GOT3 (cell line): ENCODE measurements around the gene BIRC2.
"Not testable (repeated sequence)": the region's sequence is repeated elsewhere in the genome, so short reads cannot be mapped to it uniquely, and the experiment has no call there.

Experiments used
- DNase-seq: peaks from one replicate; lab custom pipeline; 2025; ENCODE audit warnings: mixed read lengths; lab: John Stamatoyannopoulos, UW

Gene BIRC2

DNA sequence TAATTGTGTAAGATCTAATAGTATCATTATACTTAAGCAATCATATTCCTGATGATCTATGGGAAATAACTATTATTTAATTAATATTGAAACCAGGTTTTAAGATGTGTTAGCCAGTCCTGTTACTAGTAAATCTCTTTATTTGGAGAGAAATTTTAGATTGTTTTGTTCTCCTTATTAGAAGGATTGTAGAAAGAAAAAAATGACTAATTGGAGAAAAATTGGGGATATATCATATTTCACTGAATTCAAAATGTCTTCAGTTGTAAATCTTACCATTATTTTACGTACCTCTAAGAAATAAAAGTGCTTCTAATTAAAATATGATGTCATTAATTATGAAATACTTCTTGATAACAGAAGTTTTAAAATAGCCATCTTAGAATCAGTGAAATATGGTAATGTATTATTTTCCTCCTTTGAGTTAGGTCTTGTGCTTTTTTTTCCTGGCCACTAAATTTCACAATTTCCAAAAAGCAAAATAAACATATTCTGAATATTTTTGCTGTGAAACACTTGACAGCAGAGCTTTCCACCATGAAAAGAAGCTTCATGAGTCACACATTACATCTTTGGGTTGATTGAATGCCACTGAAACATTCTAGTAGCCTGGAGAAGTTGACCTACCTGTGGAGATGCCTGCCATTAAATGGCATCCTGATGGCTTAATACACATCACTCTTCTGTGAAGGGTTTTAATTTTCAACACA, 23.3 kb upstream of the BIRC2 start:
- no peak for DNase-seq

- no peak for DNase-seq
These were observed 21.9 kb upstream of the BIRC2 start for GRCh38 chr11:102325088-102325487.

GRCh38 chr11:102328748-102329147, 18.3 kb upstream of the BIRC2 start:
- no peak for DNase-seq

GRCh38 chr11:102330231-102330630, 16.8 kb upstream of the BIRC2 start:
- DNase-seq, result no peak

GRCh38 chr11:102331341-102331740, 15.7 kb upstream of the BIRC2 start:
- DNase-seq, result no peak

- no peak for DNase-seq
These were observed 14.4 kb upstream of the BIRC2 start for GRCh38 chr11:102332611-102332994.

DNA sequence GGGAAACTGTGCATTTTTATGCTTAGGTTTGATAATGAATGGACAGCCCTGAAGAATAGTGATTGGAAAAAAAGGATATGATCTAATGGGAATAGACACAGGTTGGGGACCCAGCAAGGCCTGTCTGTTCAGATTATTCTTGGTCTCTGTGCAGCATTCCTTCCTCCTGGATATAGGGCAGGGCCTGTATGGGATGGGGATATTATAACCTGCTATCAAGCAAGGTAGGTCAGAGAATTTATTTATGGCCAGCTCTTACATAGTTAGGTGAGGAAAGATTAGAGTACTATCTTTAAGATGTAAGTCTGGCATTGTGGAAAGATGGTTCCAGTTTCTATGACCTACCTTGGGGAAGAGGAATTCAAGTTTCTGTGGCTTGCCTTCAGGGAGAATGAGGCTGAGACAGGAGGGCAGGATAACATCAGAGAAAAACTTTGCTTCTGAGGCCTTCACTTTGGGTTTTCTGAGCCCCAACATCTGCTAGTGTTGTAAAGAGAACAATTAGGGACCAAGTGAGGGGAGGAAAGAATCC, 8.5 kb upstream of the BIRC2 start:
- DNase-seq, result no peak

- not testable (repeated sequence) for DNase-seq
These were observed 5.7 kb upstream of the BIRC2 start for GRCh38 chr11:102341311-102341710.

GRCh38 chr11:102341844-102342318, 5.1 kb upstream of the BIRC2 start:
- peak; percentile 1 for DNase-seq

DNA sequence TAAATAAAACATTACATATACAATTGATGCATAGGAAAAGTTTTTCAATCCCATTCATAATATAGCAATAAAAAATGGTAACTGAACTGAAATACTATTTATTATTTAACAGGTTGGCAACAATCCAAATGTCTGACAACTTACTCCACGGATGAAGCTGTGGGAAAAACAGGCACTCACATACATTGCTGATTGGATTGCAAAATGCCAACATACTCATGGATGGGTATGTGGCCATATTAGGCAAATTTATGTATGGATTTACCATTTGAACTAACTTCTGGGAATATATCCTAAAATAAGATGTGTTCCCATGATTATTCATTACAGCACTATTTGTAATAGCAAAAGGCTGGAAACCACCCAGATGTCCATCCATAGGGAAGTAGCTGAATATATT, 3.2 kb upstream of the BIRC2 start:
- no peak for DNase-seq

GRCh38 chr11:102345904-102346303, 1.1 kb upstream of the BIRC2 start:
- DNase-seq, result no peak

- DNase-seq, result no peak
These were observed 612 bp upstream of the BIRC2 start for GRCh38 chr11:102346456-102346747.

DNA sequence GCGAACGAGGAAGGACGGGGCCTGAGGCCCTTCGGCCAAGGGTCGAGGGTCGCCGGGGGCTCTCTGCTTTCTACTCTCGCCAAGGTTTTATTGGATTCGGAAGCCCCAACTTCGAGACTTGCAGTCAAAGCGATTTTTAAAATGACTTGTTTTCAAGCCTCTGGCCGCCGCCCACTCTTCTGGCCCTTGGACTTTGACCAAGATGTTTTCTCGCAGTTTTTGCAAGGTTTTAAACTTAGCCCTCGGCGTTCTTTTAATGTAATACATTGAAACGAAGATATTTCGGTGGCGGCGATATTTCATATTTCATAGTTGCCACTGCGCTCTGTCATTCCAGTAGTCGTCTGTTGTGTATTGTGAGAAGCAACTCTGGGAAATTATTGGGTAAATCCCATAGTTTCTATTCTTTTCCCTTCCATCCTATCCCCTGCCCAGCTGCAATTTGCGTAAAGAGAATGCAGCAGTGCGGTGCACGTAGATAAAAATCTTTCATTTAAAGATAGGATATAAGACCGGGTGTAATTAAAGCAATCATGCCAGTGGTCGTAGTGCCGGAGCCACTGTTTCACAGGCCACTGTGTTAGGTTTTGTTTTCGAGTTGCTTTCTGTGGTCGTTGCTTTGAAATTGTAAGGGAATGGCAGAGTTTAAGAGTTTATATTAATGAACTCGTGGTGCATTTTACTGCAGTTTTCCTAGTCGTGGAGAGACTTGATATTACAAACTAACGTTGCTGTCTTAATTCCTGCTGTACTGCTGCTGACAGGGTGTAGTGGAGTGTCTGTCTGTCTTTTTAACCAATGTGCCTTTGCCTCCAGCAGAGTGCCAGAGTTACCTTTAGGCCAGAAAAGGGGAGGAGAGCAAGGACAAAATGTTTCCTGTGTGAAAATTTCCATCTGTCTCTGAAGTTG, 702 bp downstream of the BIRC2 start:
- DNase-seq, result no peak

DNA sequence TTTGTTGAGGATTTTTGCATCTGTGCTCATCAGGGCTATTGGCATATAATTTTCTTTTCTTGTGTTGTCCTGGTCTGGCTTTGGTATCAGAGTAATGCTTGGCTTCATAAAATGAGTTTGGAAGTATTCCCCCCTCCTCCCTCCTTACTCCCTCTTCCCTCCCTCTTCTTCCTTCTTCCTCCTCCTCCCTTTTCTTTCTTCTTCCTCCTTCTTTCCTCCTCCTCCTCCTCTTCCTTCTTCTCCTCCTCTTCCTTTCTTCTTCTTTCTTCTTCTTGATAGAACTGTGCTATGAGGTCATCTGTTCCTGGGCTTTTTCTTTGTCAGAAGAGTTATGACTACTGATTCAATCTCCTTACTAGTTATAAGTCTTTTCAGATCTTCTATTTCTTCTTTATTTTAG, 10.1 kb downstream of the BIRC2 start:
- no peak for DNase-seq

GRCh38 chr11:102359372-102359771, 12.4 kb downstream of the BIRC2 start:
- no peak for DNase-seq

- DNase-seq, result no peak
These were observed 13.7 kb downstream of the BIRC2 start for GRCh38 chr11:102360681-102361080.

DNA sequence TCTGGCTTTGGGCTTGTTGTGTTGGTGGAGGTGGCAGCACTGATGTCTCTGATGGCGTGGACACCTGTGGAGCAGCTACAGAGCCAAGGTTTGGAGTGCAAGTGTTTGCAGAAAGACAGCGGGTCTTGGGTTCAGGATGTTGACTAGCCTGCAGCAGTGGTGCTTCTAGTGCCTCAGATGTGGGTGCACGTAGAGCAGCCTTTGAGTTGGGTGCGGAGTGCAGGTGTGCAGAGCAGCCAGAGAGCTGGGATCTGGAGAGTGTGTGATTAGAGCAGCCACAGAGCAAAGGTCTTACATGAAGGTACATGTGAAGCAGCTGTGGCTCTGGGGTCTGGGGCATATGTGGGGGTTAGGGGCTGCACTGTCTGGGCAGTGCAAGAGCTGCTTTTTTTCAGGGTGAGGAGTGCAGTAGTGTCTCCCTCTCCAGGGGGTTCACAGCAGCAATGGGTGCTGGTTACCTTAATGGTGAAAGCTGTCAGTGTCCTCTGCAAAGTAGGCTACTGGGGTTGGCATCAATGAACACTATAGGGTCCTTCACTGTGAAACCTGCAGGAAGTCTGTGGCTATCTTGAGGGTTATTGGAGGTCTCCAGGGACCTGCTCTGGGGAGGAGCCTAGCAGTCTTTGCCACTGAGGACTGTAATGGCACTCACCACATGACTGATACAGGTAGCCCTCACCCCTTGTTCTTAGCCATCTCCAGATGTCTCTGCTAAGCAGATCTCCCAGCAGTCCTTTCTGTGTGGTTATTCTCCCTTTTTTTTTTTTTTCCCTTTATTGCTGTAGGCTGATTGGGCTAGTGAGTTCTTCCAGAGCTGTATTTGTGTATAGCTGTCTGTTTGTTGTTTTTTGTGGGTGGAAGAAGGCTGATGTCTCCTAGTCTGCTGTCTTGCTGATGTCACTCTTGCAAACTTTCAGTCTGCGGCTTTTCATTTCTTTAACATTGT, 14.3 kb downstream of the BIRC2 start:
- DNase-seq, result no peak

- DNase-seq, result no peak
These were observed 18.0 kb downstream of the BIRC2 start for GRCh38 chr11:102364991-102365390.

DNA sequence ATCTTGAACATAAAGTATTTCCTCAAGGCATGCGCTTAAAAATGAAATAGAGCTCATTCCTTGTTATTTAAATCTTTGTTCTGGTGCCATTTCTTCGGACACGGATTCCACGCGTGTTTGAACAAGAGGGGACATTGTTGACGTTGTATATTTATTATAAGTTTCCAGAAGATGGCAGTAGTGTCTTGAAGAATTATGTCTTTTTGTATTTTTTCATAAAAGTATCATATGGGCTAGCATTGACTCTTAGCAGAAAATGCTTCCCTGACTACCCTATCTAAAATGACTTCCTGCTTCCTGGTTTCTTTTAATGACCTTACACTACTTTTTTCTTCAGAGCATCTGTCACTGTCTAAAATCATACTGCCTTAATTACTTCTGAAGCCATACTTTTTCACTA, 20.4 kb downstream of the BIRC2 start:
- no peak for DNase-seq

DNA sequence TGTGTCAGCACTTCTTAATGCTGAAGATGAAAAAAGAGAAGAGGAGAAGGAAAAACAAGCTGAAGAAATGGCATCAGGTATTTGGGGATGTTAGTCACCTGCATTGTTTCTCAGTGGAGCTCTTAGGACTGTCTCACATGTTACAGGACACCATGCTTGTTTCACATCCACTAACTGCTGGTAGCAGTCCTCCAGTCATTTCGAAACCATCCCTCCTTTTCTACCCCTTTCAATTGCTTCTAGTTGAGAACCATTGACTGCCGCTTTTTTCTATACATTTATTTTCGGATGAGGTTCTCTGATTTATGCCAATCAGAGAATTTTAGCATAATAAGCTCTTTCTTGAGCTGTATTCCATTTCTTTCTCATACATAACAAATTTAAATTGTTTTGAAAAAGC, 21.5 kb downstream of the BIRC2 start:
- no peak for DNase-seq

GRCh38 chr11:102374633-102375424, 27.8 kb downstream of the BIRC2 start:
- not testable (repeated sequence) for DNase-seq
